Stimulated activated naive CD4-positive, alpha-beta T cell treated with Interleukin-2 at 50 U/mL for 16 hours (primary cell): Measurements from ENCODE around the gene ATP10A.

Experiments
- DNase-seq: peaks from one replicate; lab custom pipeline; 2025; lab: John Stamatoyannopoulos, UW

ATP10A gene

DNA sequence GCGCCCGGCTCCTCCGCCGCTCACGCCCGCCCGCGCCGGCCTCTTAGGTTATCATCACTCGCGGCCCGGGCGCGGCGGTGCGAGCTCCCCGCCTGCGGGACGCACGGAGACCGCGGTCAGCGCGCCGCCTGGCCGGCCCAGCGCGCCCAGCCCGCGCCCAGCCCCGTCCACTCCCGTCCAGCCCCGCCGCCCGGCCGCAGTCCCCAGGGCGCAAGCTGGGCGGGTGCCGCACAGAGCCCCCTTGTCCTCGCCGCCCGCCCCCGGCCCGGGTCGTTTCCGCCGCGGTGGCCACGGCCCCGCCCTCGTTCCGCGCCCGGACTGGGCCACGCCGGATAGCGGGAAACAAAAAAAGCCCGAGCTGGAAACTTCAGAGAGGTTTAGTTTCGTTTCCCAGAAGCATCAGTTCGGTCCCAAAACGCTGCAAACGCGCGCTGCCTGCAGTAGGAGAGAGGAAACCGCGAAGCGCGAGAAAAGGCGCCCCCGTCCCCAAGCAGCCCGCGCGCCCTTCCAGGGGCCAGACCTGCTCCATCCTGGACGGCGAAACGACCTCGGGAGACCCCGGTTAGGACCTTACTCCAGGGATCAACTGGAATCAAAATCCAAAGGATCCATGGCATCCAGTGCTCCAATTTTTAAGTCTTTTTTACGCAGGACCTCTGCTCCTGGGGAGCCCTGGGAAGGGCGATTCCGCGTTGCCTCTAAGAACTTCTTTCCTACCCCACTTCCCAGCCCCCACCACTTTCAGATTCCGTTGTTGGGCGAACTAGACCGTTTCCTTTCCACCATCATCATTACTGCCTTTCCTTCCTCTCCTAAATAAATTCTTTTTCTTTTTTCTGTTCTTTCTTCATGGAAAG lies at the start of gene ATP10A:
Gene ATP10A (minus strand): TSS at position 217 of the 857 bp plus-strand sequence. CDS start 231 bp downstream, outside the sequence.
- DNase-seq: peak; percentile 29

GRCh38 chr15:25912035-25912434 lies 48.9 kb upstream of the ATP10A start:
- no peak for DNase-seq

DNA sequence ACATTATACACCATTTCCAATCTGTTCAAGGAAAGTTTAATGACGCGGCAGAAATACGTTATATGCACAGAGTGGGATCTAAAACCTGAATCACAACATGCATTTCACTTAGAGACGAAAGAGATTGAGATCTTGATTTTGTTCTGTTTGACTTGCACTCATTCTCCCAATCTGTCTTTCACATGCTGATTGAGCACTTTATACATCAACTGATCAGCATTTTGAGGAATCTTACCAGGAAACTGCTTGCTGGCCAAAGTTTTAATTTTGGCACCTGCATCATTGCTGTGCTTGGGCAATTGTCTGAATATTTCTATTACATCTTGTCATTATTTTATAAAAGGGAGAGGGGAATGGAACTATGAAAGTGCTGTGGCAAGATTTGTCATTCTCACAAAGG lies 47.7 kb upstream of the ATP10A start:
- DNase-seq: no peak

DNA sequence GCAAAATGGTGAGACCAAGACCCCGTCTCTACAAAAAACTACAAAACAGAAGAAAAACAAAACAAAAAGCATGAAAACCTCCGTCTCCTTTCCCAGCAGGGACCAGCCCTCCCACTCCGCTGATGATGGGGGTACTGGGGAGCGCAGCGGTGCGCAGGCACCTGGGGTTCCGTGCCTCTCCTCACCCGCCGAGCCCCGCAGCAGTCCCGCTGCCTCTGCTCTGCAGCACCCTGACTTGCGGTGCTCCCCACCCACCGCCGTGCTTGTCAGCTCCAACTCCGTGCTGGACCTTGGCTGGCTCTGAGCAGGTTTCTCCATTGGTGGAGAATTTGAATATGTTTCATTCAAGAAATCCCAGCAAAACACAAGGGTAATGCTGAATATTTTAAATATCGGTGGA lies 46.7 kb upstream of the ATP10A start:
- no peak for DNase-seq

- DNase-seq: no peak
Observed at GRCh38 chr15:25909325-25909724, 46.2 kb upstream of the ATP10A start.

GRCh38 chr15:25905140-25905539 lies 42.0 kb upstream of the ATP10A start:
- DNase-seq: peak; percentile 20

- DNase-seq: no peak
Observed at GRCh38 chr15:25903024-25903581, 40.0 kb upstream of the ATP10A start.

DNA sequence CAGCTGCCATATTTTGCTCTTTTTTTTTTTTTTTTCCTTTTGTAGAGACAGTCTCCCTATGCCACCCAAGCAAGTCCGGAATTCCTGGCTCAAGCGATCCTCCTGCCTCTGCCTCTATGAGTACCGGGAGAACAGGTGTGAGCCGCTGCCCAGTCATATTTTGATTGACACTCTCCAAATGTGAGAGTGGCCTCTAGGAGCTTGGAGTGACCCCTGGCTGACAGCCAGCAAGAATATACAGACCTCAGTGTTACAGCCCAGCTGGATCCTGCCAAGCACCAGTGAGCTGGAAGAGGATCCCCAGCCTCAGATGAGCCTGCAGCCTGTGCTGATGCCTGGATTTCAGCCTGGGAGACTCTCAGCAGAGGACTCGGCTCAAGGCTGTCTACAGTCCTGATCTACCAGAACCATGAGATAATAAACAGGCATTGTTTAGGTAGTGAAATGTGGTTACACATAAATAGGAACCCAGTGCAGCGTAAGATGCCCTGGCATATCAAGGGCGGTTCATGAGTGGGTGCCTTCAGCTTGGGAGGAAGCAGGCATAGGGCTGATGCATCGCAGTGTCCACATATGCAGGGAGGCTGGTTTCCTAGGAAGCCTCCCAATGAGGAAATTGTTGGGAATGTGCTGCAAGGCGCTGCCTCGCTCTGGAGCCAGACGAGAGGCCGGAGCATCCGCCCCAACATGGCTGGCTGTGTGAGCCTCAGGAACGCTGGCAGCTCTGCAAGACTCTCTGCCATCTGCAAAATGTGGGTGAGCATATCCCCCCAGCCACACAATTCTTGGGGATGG lies 38.9 kb upstream of the ATP10A start:
- no peak for DNase-seq

GRCh38 chr15:25900901-25901300 lies 37.8 kb upstream of the ATP10A start:
- DNase-seq: no peak

DNA sequence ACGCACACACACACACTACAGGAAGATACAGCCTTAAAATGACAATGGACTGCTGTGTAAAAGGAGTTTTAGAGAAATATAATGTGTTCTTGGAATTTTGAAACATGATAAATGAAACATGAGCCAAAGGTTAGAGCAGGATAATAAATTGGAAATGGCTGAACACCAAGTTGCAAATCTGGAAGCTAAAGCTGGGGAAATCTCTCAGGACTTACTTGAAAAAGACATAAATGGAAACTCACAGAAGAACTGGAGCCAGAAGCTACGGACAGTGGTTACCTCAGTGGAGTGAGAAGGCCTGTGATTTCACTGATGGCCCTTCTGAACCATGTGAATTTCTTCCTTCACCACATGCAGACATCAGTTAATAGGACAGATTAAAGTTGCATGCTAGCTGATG lies 37.3 kb upstream of the ATP10A start:
- no peak for DNase-seq

GRCh38 chr15:25899870-25900269 lies 36.7 kb upstream of the ATP10A start:
- no peak for DNase-seq

GRCh38 chr15:25897658-25898057 lies 34.5 kb upstream of the ATP10A start:
- no peak for DNase-seq

GRCh38 chr15:25894371-25894902 lies 31.3 kb upstream of the ATP10A start:
- no peak for DNase-seq

DNA sequence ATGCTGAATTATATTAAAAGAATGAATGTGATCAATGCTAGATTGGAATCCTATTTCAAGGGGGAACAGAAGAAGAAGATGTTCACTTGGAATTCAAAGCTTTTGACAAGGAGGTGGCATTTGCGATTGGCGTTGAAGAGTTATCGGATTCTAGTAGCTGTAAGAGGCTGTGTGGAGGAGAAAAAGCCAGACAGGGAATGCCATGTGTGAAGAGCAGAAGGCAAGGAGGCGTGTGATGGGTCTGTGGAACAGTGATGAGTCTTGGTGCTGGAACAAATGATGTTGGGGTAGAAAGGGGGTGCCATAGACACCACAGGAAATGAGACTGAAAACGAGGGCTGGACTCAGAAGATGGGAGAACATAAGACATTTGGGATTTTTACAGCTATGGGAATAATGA lies 30.5 kb upstream of the ATP10A start:
- DNase-seq: no peak

- DNase-seq: no peak
Observed at GRCh38 chr15:25892126-25892525, 29.0 kb upstream of the ATP10A start.

- DNase-seq: no peak
Observed at GRCh38 chr15:25891081-25891480, 28.0 kb upstream of the ATP10A start.

DNA sequence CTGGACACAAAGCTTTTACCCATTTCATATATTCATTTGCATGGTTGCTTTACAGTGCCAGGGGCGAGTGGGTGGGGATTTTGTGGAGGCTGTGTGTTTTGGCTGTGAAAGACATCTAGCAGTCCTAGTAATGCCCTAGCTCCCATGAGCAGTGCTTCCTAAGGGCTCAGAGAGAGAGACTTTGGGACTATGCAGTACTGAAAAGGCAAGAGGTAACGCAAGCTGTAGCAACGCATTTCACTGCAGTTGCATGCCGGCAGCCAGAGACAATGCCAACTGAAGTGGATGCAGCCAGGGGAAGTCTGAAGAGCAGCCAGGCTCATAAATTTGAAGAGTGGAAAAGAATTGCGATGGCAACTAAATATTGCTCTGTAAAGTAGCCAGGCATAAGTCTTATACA lies 27.4 kb upstream of the ATP10A start:
- no peak for DNase-seq

- DNase-seq: no peak
Observed at GRCh38 chr15:25887870-25888269, 24.7 kb upstream of the ATP10A start.

DNA sequence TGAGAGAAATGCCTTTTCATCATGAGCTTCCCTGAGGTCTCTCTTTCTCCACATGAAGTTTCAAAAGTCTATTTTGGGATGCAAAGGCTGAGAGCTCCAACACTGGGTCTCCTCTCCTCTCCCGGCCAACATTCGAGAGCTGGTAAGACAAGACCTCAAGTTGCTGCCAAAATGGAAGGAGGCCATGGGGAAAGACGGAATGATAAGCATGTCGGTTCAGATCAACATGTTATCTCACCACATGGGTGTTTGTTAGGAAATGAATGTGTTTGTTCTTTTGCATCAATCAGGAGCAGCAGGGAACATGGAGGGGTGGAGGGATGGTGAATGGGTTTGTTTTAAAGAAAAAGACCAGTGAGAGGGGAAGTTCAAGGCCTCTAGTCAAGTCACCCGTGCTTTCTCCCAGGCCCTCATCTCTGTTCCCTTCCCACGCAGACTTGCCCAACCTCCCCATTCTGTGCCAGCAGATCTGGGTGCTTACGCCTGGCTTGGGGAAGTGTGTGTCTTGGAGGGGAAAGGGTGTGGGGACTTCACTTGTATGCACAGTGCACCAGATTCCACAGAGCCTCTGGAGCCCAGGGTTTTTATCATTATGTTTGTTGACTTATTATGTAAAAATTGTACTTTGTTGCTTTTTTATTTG lies 23.5 kb upstream of the ATP10A start:
- no peak for DNase-seq

DNA sequence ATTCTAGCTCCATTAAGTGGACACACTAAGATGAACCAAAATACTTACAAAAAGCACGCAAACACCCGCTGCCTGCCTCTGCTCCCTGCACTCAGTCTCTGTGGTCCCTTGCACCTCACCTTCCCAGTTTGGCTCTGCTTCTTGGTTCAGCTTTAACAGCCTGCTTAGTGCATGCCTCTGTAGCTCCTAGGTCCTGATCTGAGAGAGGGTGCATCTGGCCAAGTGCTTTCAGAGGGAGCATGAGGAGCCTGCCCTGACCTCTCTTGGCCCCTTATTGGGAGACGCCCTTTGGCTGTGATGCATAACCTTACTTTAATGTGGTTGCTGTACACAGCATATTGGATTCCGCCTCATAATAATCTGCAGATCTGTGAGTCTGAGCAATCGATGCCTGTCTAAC lies 21.2 kb upstream of the ATP10A start:
- no peak for DNase-seq

- no peak for DNase-seq
Observed at GRCh38 chr15:25883463-25884259, 20.5 kb upstream of the ATP10A start.
